HepG2 (cell line): Measurements from ENCODE around the gene SPCS2. TPM values are rescaled to one million over a fixed set of nuclear protein-coding genes. Genes with fewer than 3 reads are reported as not detected.

Source experiments
- ARNT ChIP-seq: fragments of 450-650 bp; IDR thresholded peaks from 2 replicates; pipeline ENCODE4 v1.6.1; 2017
- ATAD3A ChIP-seq: sonication (generic); formaldehyde crosslinking; IDR thresholded peaks from 2 replicates; pipeline ENCODE4 v1.4.0; 2020; ENCODE audit warnings: missing genetic modification reagents
- ATF5 ChIP-seq: sonication (generic); formaldehyde crosslinking; IDR thresholded peaks from 2 replicates; pipeline ENCODE4 v1.4.0; 2020; ENCODE audit warnings: mild to moderate bottlenecking, low read depth, missing genetic modification reagents
- CENPBD1 ChIP-seq: sonication (generic); formaldehyde crosslinking; IDR thresholded peaks from 2 replicates; pipeline ENCODE4 v1.8.0; 2022; ENCODE audit warnings: missing genetic modification reagents, low read depth, mild to moderate bottlenecking, borderline replicate concordance
- DRAP1 ChIP-seq: IDR thresholded peaks from 2 replicates; pipeline ENCODE4 v1.6.1; 2016; ENCODE audit warnings: missing genetic modification reagents, missing compliant biosample characterization
- HOXA3 ChIP-seq: sonication (generic); formaldehyde crosslinking; IDR thresholded peaks from 2 replicates; pipeline ENCODE4 v1.5.0; 2020; ENCODE audit warnings: missing genetic modification reagents
- MLXIP ChIP-seq: sonication (generic); formaldehyde crosslinking; IDR thresholded peaks from 2 replicates; pipeline ENCODE4 v1.9.0; 2021; ENCODE audit warnings: missing genetic modification reagents, borderline replicate concordance
- NR3C1 ChIP-seq: sonication (generic); formaldehyde crosslinking; IDR thresholded peaks from 2 replicates; pipeline ENCODE4 v1.4.0; 2020; ENCODE audit warnings: missing genetic modification reagents
- PCBP2 ChIP-seq: fragments of 200-400 bp; formaldehyde crosslinking; optimal IDR thresholded peaks from 2 replicates; pipeline ENCODE3; 2018; ENCODE audit warnings: low read length, low read depth; ENCODE audit not compliant: poor library complexity, severe bottlenecking
- RARA ChIP-seq: IDR thresholded peaks from 2 replicates; pipeline ENCODE4 v1.6.1; 2016; ENCODE audit warnings: missing genetic modification reagents, missing compliant biosample characterization
- RFX5 ChIP-seq: IDR thresholded peaks from 2 replicates; pipeline ENCODE4 v1.6.1; 2011; ENCODE audit warnings: low read depth, low read length, improper control_type of control experiment
- SIX4 ChIP-seq: sonication (generic); formaldehyde crosslinking; IDR thresholded peaks from 2 replicates; pipeline ENCODE4 v1.4.0; 2020; ENCODE audit warnings: missing genetic modification reagents
- SNAPC5 ChIP-seq: sonication (generic); formaldehyde crosslinking; IDR thresholded peaks from 2 replicates; pipeline ENCODE4 v1.8.1; 2023; ENCODE audit warnings: mild to moderate bottlenecking, missing genetic modification reagents, borderline replicate concordance
- SP4 ChIP-seq: sonication (generic); formaldehyde crosslinking; IDR thresholded peaks from 2 replicates; pipeline ENCODE4 v1.8.1; 2023; ENCODE audit warnings: mild to moderate bottlenecking, missing genetic modification reagents
- TEAD3 ChIP-seq: optimal IDR thresholded peaks from 2 replicates; pipeline ENCODE3; 2016; ENCODE audit warnings: borderline replicate concordance
- TOPORS ChIP-seq: sonication (generic); formaldehyde crosslinking; IDR thresholded peaks from 2 replicates; pipeline ENCODE4 v1.8.0; 2023; ENCODE audit warnings: mild to moderate bottlenecking, missing genetic modification reagents
- ZBTB46 ChIP-seq: sonication (generic); formaldehyde crosslinking; IDR thresholded peaks from 2 replicates; pipeline ENCODE4 v1.4.0; 2020; ENCODE audit warnings: mild to moderate bottlenecking, missing genetic modification reagents, borderline replicate concordance
- ZNF230 ChIP-seq: sonication (generic); formaldehyde crosslinking; IDR thresholded peaks from 2 replicates; pipeline ENCODE4 v1.4.0; 2020; ENCODE audit warnings: mild to moderate bottlenecking, missing genetic modification reagents
- ZNF597 ChIP-seq: sonication (generic); formaldehyde crosslinking; IDR thresholded peaks from 2 replicates; pipeline ENCODE4 v1.5.0; 2020; ENCODE audit warnings: missing genetic modification reagents
- ZNF614 ChIP-seq: IDR thresholded peaks from 2 replicates; pipeline ENCODE4 v1.6.1; 2018; ENCODE audit warnings: missing biosample characterization, missing genetic modification reagents, inconsistent platforms, borderline replicate concordance
- ZNF678 ChIP-seq: sonication (generic); formaldehyde crosslinking; IDR thresholded peaks from 2 replicates; pipeline ENCODE4 v1.4.0; 2020; ENCODE audit warnings: mild to moderate bottlenecking, missing genetic modification reagents
- ZNF709 ChIP-seq: sonication (generic); formaldehyde crosslinking; IDR thresholded peaks from 2 replicates; pipeline ENCODE4 v1.5.0; 2020; ENCODE audit warnings: mild to moderate bottlenecking, missing genetic modification reagents
- polyA plus RNA-seq, 8 experiments: library from polyadenylated mRNA; depleted of rRNA in 3 of 8; stranded (reverse) in 7 of 8; unstranded in 1 of 8; fragments of >200 nt; fragmentation: Illumina TruSeq in 4 of 8; extraction: Trizol in 4 of 8; gene quantifications; 2 replicates each; pipeline versions ENCODE4 v1.2.1 to v1.2.3, GENCODE V29; 2011 to 2016; ENCODE audit warnings: low read depth in 4 of 8, missing spikeins in 1 of 8, mixed read lengths in 1 of 8; ENCODE audit not compliant: insufficient read depth in 1 of 8
- total RNA-seq, 5 experiments: library from RNA; depleted of rRNA; stranded (reverse); fragments of >200 nt; fragmentation: Illumina TruSeq; extraction: Trizol; gene quantifications; 2 replicates each; pipeline ENCODE4 v1.2.3, GENCODE V29; 2016; ENCODE audit warnings: low read depth in 1 of 5

SPCS2 gene
- total and polyA plus RNA-seq, 2 of the 13 experiments (the other 11 are each of a cell fraction or from before 2014, with no cell fraction given) = 87.3 to 142 TPM

- TF ChIP-seq ZNF614 (no peak), SIX4 (CRISPR knock-in tag) (peak; percentile 59), CENPBD1 (CRISPR knock-in tag) (no peak; the same call in 1 of the 2 replicates), PCBP2 (no peak), RARA (CRISPR knock-in tag) (0 out of 2 replicates have a peak, but pooled peaks have one; percentile 20), TEAD3 (peak; percentile 51), MLXIP (CRISPR knock-in tag) (no peak; the same call in 1 of the 2 replicates), NR3C1 (CRISPR knock-in tag) (no peak), HOXA3 (CRISPR knock-in tag) (peak; percentile 93), ZNF230 (CRISPR knock-in tag) (peak; percentile 91; the same call in 1 of the 2 replicates), TOPORS (CRISPR knock-in tag) (peak; percentile 92), SP4 (CRISPR knock-in tag) (peak; percentile 64), SNAPC5 (0 out of 2 replicates have a peak, but pooled peaks have one; percentile 56), ZNF678 (CRISPR knock-in tag) (peak; percentile 80; the same call in 1 of the 2 replicates), ATAD3A (CRISPR knock-in tag) (no peak), ZBTB46 (no peak), RFX5 (peak; percentile 74), ATF5 (CRISPR knock-in tag) (no peak; the same call in 1 of the 2 replicates), ZNF709 (CRISPR knock-in tag) (0 out of 2 replicates have a peak, but pooled peaks have one; percentile 15), DRAP1 (CRISPR knock-in tag) (peak; percentile 94), ARNT (no peak), ZNF597 (CRISPR knock-in tag) (no peak)
Observed at GRCh38 chr11:74948898-74949752, at the start of gene SPCS2, which contains the start of gene XRRA1 (continued).
